ENCODE measurements around the gene BUB3. TPM values are rescaled to one million over a fixed set of nuclear protein-coding genes. Genes with fewer than 3 reads are reported as not detected.
A peak's percentile ranks its signal among the peaks of the same experiment; 100 is the strongest.

The BUB3 gene
- total and polyA plus RNA-seq, 2 of the 8 experiments (the other 6 are each of a cell fraction or from before 2014, with no cell fraction given) = 183 to 207 TPM

GRCh38 chr10:123150986-123151736 is 3.0 kb upstream of the BUB3 start:
- Histone ChIP-seq H3K4me3 (ENCODE audit: extremely low read depth in 1 of 4, insufficient read depth in 2 of 4, low read depth in 3 of 4, low read length in 4 of 4) (peak overlapping the region; percentile 16 to 59 (median 20)), H3K79me2 (ENCODE audit: control insufficient read depth in 1 of 2, insufficient read depth in 2 of 2, low read length in 2 of 2) (peaks cover 9 to 16% of the 10 kb centered on the region in 2 experiments; a peak in 3 of 4 replicates), H2BK15ac (ENCODE audit: low read length) (peak overlapping the region; percentile 81; the same call in 1 of the 2 replicates), H3K9me3 (ENCODE audit: insufficient read depth in 2 of 2, low read depth in 1 of 2, low read length in 1 of 2) (no peaks in the 10 kb centered on the region), H2BK5ac (ENCODE audit: low read depth, low read length) (peak overlapping the region; percentile 84; the same call in 1 of the 2 replicates), H3K9ac (replicated peaks in 1 of 4; ENCODE audit: extremely low read depth in 1 of 4, low read depth in 3 of 4, low read length in 3 of 4) (peak overlapping the region in 3 of 4 experiments; percentile 13 to 54 (median 41); a peak in 4 of 7 replicates), H4K5ac (ENCODE audit: insufficient read length, low read depth, low read length) (peak overlapping the region; percentile 13), H3K23ac (ENCODE audit: insufficient read length) (no peak overlapping the region), H2BK120ac (replicated peaks; ENCODE audit: low read depth, low read length) (peak overlapping the region; percentile 85), H3K4me2 (ENCODE audit: insufficient read depth in 1 of 2, low read depth in 2 of 2, low read length in 2 of 2) (peak overlapping the region; percentile 86 to 95), H3K23me2 (ENCODE audit: low read depth, low read length) (peaks cover 24% of the 10 kb centered on the region), H3K4me1 (replicated peaks in 1 of 4; ENCODE audit: control insufficient read depth in 3 of 4, insufficient read depth in 4 of 4, low read length in 3 of 4) (peaks cover 12 to 44% (median 27%) of the 10 kb centered on the region in 4 experiments), H3K27me3 (replicated peaks in 1 of 4; ENCODE audit: control insufficient read depth in 3 of 4, extremely low read depth in 1 of 4, insufficient read depth in 3 of 4, low read length in 3 of 4) (peaks cover 43 to 69% (median 56%) of the 10 kb centered on the region in 4 experiments), H3K4ac (replicated peaks; ENCODE audit: insufficient read length, low read depth, low read length) (peak overlapping the region; percentile 89), H2AK5ac (ENCODE audit: low read depth, low read length) (no peak overlapping the region), H4K91ac (replicated peaks; ENCODE audit: insufficient read length, low read length) (peak overlapping the region; percentile 97), H3K18ac (ENCODE audit: extremely low read depth, low read length) (peak overlapping the region; percentile 85), H4K20me1 (replicated peaks in 1 of 2; ENCODE audit: control insufficient read depth in 1 of 2, insufficient read depth in 2 of 2, low read length in 2 of 2) (peaks cover 7 to 14% of the 10 kb centered on the region in 2 experiments), H2BK20ac (ENCODE audit: low read length) (peak overlapping the region; percentile 99; the same call in 1 of the 2 replicates), H2AFZ (ENCODE audit: low read length) (no peak overlapping the region), H4K8ac (ENCODE audit: extremely low read depth, insufficient read depth, low read length) (peak overlapping the region; percentile 94; the same call in 1 of the 2 replicates), H3K27ac (ENCODE audit: low read depth, low read length) (no peak overlapping the region; the same call in 1 of the 2 replicates), H3K56ac (replicated peaks; ENCODE audit: insufficient read length, low read depth, low read length) (peak overlapping the region; percentile 72), H3K14ac (ENCODE audit: insufficient read length) (no peak overlapping the region), H3K36me3 (ENCODE audit: control insufficient read depth in 2 of 4, insufficient read depth in 4 of 4, low read length in 3 of 4) (peaks cover 0 to 11% (median under 1%) of the 10 kb centered on the region in 4 experiments; a peak in 4 of 8 replicates), H2BK12ac (ENCODE audit: low read depth, low read length) (peak overlapping the region; percentile 96; the same call in 1 of the 2 replicates), H3K79me1 (ENCODE audit: low read depth, low read length) (peaks cover 6% of the 10 kb centered on the region; the same call in 1 of the 2 replicates)
- no peak for FAIRE-seq
- ChIA-PET POLR2A (ENCODE audit: partially characterized antibody) (interaction anchor here (0.9 to 5.0 kb wide), 8 partner anchors 10 to 62 kb away, joined by 3 to 37 read pairs (median 5); no protein-coding TSS in a partner anchor), CTCF (ENCODE audit: partially characterized antibody) (interaction anchor here (0.6 to 4.7 kb wide), 7 partner anchors 11 to 163 kb away, joined by 3 to 37 read pairs (median 5); no protein-coding TSS in a partner anchor)
- WGBS, 2 experiments (ENCODE audit: extremely low coverage in 1 of 2, insufficient coverage in 1 of 2, insufficient read length in 1 of 2, insufficient replicate concordance in 2 of 2, low coverage in 1 of 2, low lambda C conversion rate in 2 of 2, missing lambda C conversion rate in 1 of 2) = 1% methylated on average over 49 of the region's 56 CpGs; no CpG with 5 or more reads in 1 of the 2 experiments
- peak in 1 of 2 experiments; percentile 83 for DNase-seq (ENCODE audit: low read depth in 1 of 2, low spot score in 2 of 2)
- TF ChIP-seq SUZ12 (IDR thresholded peaks at IDR 0.05; ENCODE audit: low read length) = peak; percentile 56; the same call in 1 of the 2 replicates
- peak; percentile 95 for TF ChIP-seq MAX (IDR thresholded peaks at IDR 0.05)
- no peak for TF ChIP-seq CEBPB (IDR thresholded peaks at IDR 0.05; ENCODE audit: low read depth, low read length)
- TF ChIP-seq NANOG (IDR thresholded peaks at IDR 0.05; ENCODE audit: insufficient read depth, low read depth, low read length, poor library complexity, severe bottlenecking) = no peak
- peak; percentile 30 for TF ChIP-seq TAF1 (IDR thresholded peaks at IDR 0.05; ENCODE audit: low read depth, low read length)
- TF ChIP-seq CBX5 (IDR thresholded peaks at IDR 0.05; ENCODE audit: low read depth, low read length) = no peak
- TF ChIP-seq SAP30 (IDR thresholded peaks at IDR 0.05; ENCODE audit: insufficient read depth, insufficient replicate concordance, low read length) = peak; percentile 12
- TF ChIP-seq ATF3 (IDR thresholded peaks at IDR 0.05; ENCODE audit: insufficient read depth, low read depth, low read length) = no peak
- TF ChIP-seq RNF2 (IDR thresholded peaks at IDR 0.05; ENCODE audit: borderline replicate concordance, low read depth, low read length, missing control alignments, poor library complexity, severe bottlenecking) = no peak

All from H1 (cell line).